PC-3 (cell line): Measurements from ENCODE around the gene SEPTIN8.

Experiments
- EZH2phosphoT487 ChIP-seq: fragments of 300-600 bp; sonication (generic); IDR thresholded peaks from 2 replicates; pipeline ENCODE4 v1.6.1; 2018; ENCODE audit warnings: mild to moderate bottlenecking, antibody characterized with exemption, low read length, borderline replicate concordance
- TF ChIP-seq, protein P1 (sequence below): fragments of 300-600 bp; sonication (generic); conservative IDR thresholded peaks from 2 replicates; pipeline ENCODE4 v1.5.1; 2017; ENCODE audit warnings: antibody characterized with exemption, low read depth, mild to moderate bottlenecking, low read length

DNA sequence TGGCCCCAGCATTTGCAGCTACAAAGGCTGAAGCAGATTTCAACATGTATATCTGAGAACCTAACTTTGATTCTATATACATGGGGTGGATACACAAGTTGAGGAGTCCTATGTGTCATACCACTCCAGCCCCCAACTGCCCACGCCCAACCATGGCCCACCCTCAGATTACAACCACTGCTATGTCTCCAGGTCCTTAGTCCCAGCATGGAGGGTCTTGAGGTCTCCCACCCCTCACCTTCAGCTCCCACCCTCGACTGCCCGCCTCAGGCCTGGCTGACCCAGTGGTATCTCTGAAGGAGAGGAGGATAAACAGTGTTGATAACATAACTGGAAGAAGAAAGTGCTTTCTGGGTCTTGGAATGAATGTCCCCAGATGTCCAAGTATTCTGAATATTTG is 44.3 kb upstream of the SEPTIN8 start:
- TF ChIP-seq, protein P1, sequence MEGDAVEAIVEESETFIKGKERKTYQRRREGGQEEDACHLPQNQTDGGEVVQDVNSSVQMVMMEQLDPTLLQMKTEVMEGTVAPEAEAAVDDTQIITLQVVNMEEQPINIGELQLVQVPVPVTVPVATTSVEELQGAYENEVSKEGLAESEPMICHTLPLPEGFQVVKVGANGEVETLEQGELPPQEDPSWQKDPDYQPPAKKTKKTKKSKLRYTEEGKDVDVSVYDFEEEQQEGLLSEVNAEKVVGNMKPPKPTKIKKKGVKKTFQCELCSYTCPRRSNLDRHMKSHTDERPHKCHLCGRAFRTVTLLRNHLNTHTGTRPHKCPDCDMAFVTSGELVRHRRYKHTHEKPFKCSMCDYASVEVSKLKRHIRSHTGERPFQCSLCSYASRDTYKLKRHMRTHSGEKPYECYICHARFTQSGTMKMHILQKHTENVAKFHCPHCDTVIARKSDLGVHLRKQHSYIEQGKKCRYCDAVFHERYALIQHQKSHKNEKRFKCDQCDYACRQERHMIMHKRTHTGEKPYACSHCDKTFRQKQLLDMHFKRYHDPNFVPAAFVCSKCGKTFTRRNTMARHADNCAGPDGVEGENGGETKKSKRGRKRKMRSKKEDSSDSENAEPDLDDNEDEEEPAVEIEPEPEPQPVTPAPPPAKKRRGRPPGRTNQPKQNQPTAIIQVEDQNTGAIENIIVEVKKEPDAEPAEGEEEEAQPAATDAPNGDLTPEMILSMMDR, result no peak
- TF ChIP-seq EZH2phosphoT487, result no peak
